ENCODE data around the gene ARPC1B. TPM values are rescaled to one million over a fixed set of nuclear protein-coding genes. Genes with fewer than 3 reads are reported as not detected.

ARPC1B gene
- polyA plus RNA-seq, 12 donors, result 26.8 to 69.4 (median 38.6) TPM; not detected in 1

DNA sequence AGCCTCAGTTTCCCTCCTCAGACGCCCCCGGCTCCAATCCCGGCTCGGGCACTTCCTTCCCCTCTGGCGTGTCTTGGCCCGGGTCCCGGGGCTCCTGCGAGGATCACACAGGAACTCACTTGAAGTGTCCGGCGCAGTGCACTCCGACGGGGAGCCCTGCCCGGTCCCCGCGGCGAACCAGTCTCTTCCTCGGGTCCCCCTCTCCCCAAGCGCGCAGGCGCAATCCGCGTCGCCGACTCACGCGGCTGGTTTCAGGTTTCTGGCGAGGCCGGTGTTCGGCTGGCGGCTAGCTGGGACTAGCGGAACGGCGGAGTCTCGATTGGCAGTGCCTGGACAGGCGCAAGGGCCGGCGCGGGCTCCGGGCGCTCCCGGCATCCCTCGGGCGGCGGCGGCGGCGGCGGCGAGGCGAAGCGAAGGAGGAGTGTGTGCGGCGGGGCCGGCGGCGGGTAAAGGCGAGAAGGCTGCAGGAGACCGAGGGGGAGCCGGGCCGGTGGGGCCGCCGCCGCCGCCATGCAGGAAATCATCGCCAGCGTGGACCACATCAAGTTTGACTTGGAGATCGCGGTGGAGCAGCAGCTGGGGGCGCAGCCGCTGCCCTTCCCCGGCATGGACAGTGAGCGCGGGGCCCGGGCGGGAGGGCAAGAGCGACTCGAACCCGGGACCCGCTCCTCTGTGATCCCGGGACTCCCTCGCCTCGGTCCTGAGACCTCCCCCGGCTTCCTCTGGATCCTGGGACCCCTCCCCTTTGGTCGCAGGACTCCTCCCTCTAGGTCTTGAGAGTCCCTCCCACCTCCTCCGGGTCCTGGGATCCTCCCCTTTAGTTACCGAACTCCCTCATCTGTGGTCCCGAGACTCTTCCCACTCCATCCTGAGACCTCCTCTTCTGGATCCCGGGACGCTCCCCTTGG is 64.3 kb downstream of the ARPC1B start, which contains the start of the genes CPSF4 and PTCD1:
Gene CPSF4, plus strand, starts transcription at position 371 of the 908 bp plus-strand sequence. Its CDS starts 140 bp downstream, at position 511.
Gene PTCD1, minus strand, starts transcription at position 226 of the 908 bp plus-strand sequence. CDS start 3,556 bp downstream, outside the sequence.
- peak; percentile 96 for DNase-seq

DNA sequence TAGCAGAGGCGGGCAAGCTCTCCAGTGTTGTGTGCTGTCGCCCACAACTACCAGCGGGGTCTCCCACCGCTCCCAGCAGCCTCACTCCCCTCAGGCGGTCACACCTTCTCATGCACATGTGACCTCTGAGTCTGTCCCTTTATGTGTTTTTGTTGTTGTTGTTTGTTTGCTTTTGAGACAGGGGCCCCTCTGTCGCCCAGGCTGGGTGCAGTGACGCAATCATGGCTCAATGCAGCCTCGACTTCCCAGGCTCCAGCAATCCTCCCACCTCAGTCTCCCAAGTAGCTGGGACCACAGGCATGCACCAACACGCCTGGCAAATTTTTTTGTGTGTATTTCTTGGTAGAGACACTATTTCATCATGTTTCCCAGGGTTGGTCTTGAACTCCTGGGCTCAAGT is 65.7 kb downstream of the ARPC1B start:
- no peak for DNase-seq

Other genes starting within 250 kb of the ARPC1B start
- 10 to 100 TPM in 3 of 12 donors, 1 to 10 TPM in 8, not detected in 1; 8.0 to 14.7 (median 9.1) TPM for gene SMURF1, start 230.6 kb upstream of the ARPC1B start, polyA plus RNA-seq (ENCODE audit: insufficient read length in 12 of 12)
- gene KPNA7, start 166.6 kb upstream of the ARPC1B start, polyA plus RNA-seq (ENCODE audit: insufficient read length in 12 of 12), result not detected
- under 1 TPM in 9 of 12 donors, not detected in 3; 0.12 to 0.49 (median 0.23) TPM for gene MYH16, start 101.9 kb upstream of the ARPC1B start, polyA plus RNA-seq (ENCODE audit: insufficient read length in 12 of 12)
- 10 to 100 TPM in 11 of 12 donors, not detected in 1; 46.1 to 84.0 (median 69.8) TPM for gene ARPC1A, start 48.8 kb upstream of the ARPC1B start, polyA plus RNA-seq (ENCODE audit: insufficient read length in 12 of 12)
- gene PDAP1, start 33.9 kb downstream of the ARPC1B start, polyA plus RNA-seq (ENCODE audit: insufficient read length in 12 of 12), result 100 to 1,000 TPM in 8 of 12 donors, 10 to 100 TPM in 3, not detected in 1; 89.0 to 139 (median 109) TPM
- 100 to 1,000 TPM in 2 of 12 donors, 10 to 100 TPM in 9, not detected in 1; 72.5 to 139 (median 77.8) TPM for gene BUD31, start 34.2 kb downstream of the ARPC1B start, polyA plus RNA-seq (ENCODE audit: insufficient read length in 12 of 12)
- gene PTCD1, start 64.1 kb downstream of the ARPC1B start, polyA plus RNA-seq (ENCODE audit: insufficient read length in 12 of 12), result 1 to 10 TPM in 11 of 12 donors, not detected in 1; 2.2 to 7.4 (median 3.7) TPM
- gene CPSF4, start 64.2 kb downstream of the ARPC1B start, polyA plus RNA-seq (ENCODE audit: insufficient read length in 12 of 12), result 10 to 100 TPM in 11 of 12 donors, not detected in 1; 23.4 to 46.9 (median 31.5) TPM
- 100 to 1,000 TPM in 11 of 12 donors, not detected in 1; 332 to 597 (median 369) TPM for gene ATP5MF, start 91.4 kb downstream of the ARPC1B start, polyA plus RNA-seq (ENCODE audit: insufficient read length in 12 of 12)
- gene ZNF789, start 98.2 kb downstream of the ARPC1B start, polyA plus RNA-seq (ENCODE audit: insufficient read length in 12 of 12), result 10 to 100 TPM in 11 of 12 donors, not detected in 1; 15.6 to 59.2 (median 30.3) TPM
- 10 to 100 TPM in 5 of 12 donors, 1 to 10 TPM in 6, not detected in 1; 8.2 to 47.3 (median 9.8) TPM for gene ZNF394, start 125.6 kb downstream of the ARPC1B start, polyA plus RNA-seq (ENCODE audit: insufficient read length in 12 of 12)
- 10 to 100 TPM in 9 of 12 donors, 1 to 10 TPM in 2, not detected in 1; 7.0 to 12.1 (median 11.1) TPM for gene ZKSCAN5, start 129.9 kb downstream of the ARPC1B start, polyA plus RNA-seq (ENCODE audit: insufficient read length in 12 of 12)
- 10 to 100 TPM in 6 of 12 donors, 1 to 10 TPM in 5, not detected in 1; 9.3 to 12.2 (median 10.5) TPM for gene FAM200A, start 177.4 kb downstream of the ARPC1B start, polyA plus RNA-seq (ENCODE audit: insufficient read length in 12 of 12)
- gene ZNF655, start 183.9 kb downstream of the ARPC1B start, polyA plus RNA-seq (ENCODE audit: insufficient read length in 12 of 12), result 10 to 100 TPM in 11 of 12 donors, not detected in 1; 34.5 to 84.8 (median 45.2) TPM
- gene TMEM225B, start 223.5 kb downstream of the ARPC1B start, polyA plus RNA-seq (ENCODE audit: insufficient read length in 12 of 12), result 1 to 10 TPM in 1 of 12 donors, under 1 TPM in 8, not detected in 3; 0.42 to 1.0 (median 0.87) TPM
- 10 to 100 TPM in 10 of 12 donors, 1 to 10 TPM in 1, not detected in 1; 9.9 to 26.8 (median 11.0) TPM for gene ZSCAN25, start 242.2 kb downstream of the ARPC1B start, polyA plus RNA-seq (ENCODE audit: insufficient read length in 12 of 12)

Data from muscle of arm (tissue), 12 donors.